Body of pancreas (tissue), 4 donors: ENCODE results near the gene COMMD1. TPM values are rescaled to one million over a fixed set of nuclear protein-coding genes. Genes with fewer than 3 reads are reported as not detected.
"Not testable (repeated sequence)": the region's sequence is repeated elsewhere in the genome, so short reads cannot be mapped to it uniquely, and the experiment has no call there.

Experiments used
- ATAC-seq: fragments of 150-250 bp; one replicate; pipeline ENCODE4 v1.9.1; 2016
- DNase-seq, 4 donors: peaks; one replicate each; pipeline ENCODE4 v3.0.0-alpha.2; 2019
- H3K27ac ChIP-seq, 4 donors: fragments of 200-600 bp; sonication (generic); 1 replicate in 3 of 4; 2 replicates in 1 of 4; pipeline versions ENCODE4 v1.5.1 to v1.6.1; 2016 to 2019; ENCODE audit warnings: mild to moderate bottlenecking in 1 of 4, mixed read lengths in 1 of 4, moderate library complexity in 1 of 4
- H3K27me3 ChIP-seq, 2 donors: fragments of 200-600 bp; sonication (generic); one replicate each; pipeline ENCODE4 v1.6.0; 2016; ENCODE audit warnings: mild to moderate bottlenecking in 1 of 2
- H3K36me3 ChIP-seq, 2 donors: fragments of 200-600 bp; sonication (generic); replicated peaks in 1 of 2; 2 replicates each; pipeline ENCODE4 v1.5.1; 2016; ENCODE audit warnings: low read depth in 2 of 2; ENCODE audit not compliant: insufficient read depth in 1 of 2
- H3K4me1 ChIP-seq: fragments of 200-600 bp; sonication (generic); one replicate; pipeline ENCODE4 v1.6.0; 2016
- H3K4me3 ChIP-seq, 2 donors: fragments of 200-600 bp; sonication (generic); 1 replicate in 1 of 2; 2 replicates in 1 of 2; pipeline ENCODE4 v1.5.1; 2016 to 2019
- H3K9me3 ChIP-seq, 3 donors: fragments of 200-600 bp; sonication (generic); 1 replicate in 2 of 3; 2 replicates in 1 of 3; pipeline ENCODE4 v1.5.1; 2016
- POLR2A ChIP-seq, 3 donors: fragments of 450-650 bp; IDR thresholded peaks; one replicate each; pipeline ENCODE4 v1.6.1; 2016; ENCODE audit warnings: antibody characterized with exemption in 3 of 3, mild to moderate bottlenecking in 2 of 3
- WGBS, 2 donors: methylation state at CpG; one replicate each; pipeline ENCODE4 v1.1.5; 2017; 5-methylcytosine and 5-hydroxymethylcytosine counted together
- intact Hi-C: fragments of 100-400 bp; cut with DNase I; formaldehyde crosslinking; loops from one replicate; pipeline ENCODE4 v1.15.1; 2023
- total RNA-seq, 2 donors: library from RNA; depleted of rRNA; stranded (reverse); fragments of >200 nt; gene quantifications; one replicate each; pipeline ENCODE4 v1.1.0, GENCODE V29; 2016
- TF ChIP-seq, protein P1 (sequence below), 7 experiments: fragments of 450-650 bp in 4 of 7; fragments of 200-600 bp in 3 of 7; sonication (generic) in 3 of 7; IDR thresholded peaks; one replicate each; pipeline ENCODE4 v1.5.1; 2016 to 2019; ENCODE audit warnings: antibody characterized with exemption in 7 of 7

COMMD1 gene
- total RNA-seq, 2 donors from 2014 or later: 19.1 to 37.9 TPM

DNA sequence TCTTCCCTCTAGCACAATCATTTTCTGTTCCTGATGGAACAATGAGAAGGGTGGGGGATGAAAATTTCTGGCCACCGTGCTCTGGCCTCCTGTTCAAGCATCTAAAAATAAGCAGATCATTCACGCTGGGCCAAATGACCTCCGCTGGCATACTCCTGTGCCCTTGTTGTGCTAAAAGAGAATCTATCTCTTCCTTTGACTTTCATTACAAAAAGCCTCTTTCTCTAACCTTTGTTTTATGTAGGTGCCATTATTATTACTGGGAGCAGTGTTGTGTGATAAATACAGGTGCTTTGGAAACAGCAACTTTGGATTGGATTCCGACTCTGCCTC is 245.8 kb downstream of the COMMD1 start:
- intact Hi-C loops: no loop called here
- no peak for ATAC-seq

DNA sequence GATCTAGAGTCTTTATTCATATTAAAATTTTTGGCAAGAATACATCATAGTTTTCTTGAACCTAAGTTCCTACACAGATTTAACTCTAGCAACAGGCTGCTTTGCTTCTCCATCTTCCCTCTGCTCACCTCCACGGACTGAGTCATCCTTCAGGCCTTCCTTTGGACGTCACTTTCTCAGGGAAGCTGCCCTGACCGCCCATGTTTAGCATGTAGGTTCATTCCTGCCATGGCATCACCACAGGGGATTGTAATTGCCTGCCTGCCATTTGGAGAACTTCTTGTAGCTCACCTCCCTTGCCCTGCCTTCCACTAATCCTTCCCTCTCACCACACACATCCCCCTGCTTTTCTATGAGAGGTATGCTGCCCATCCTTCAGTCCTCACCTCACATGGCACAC is 246.5 kb downstream of the COMMD1 start:
- ATAC-seq (no peak), DNase-seq (no peak)
- no peaks in the 10 kb centered on the region for H3K27me3 ChIP-seq
- no peaks in the 10 kb centered on the region for H3K9me3 ChIP-seq
- 85 to 87% methylated on average over 3 of the region's 3 CpGs for WGBS, 2 donors
- H3K27ac ChIP-seq: no peak overlapping the region
- no peaks in the 10 kb centered on the region for H3K36me3 ChIP-seq
- TF ChIP-seq, protein P1, sequence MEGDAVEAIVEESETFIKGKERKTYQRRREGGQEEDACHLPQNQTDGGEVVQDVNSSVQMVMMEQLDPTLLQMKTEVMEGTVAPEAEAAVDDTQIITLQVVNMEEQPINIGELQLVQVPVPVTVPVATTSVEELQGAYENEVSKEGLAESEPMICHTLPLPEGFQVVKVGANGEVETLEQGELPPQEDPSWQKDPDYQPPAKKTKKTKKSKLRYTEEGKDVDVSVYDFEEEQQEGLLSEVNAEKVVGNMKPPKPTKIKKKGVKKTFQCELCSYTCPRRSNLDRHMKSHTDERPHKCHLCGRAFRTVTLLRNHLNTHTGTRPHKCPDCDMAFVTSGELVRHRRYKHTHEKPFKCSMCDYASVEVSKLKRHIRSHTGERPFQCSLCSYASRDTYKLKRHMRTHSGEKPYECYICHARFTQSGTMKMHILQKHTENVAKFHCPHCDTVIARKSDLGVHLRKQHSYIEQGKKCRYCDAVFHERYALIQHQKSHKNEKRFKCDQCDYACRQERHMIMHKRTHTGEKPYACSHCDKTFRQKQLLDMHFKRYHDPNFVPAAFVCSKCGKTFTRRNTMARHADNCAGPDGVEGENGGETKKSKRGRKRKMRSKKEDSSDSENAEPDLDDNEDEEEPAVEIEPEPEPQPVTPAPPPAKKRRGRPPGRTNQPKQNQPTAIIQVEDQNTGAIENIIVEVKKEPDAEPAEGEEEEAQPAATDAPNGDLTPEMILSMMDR (IDR thresholded peaks at IDR 0.05): no peak
- TF ChIP-seq POLR2A (IDR thresholded peaks at IDR 0.05): no peak
- H3K4me3 ChIP-seq: no peak overlapping the region
- intact Hi-C loops: no loop called here
- no peaks in the 10 kb centered on the region for H3K4me1 ChIP-seq

More for the DNA sequence above, 245.8 kb downstream of the COMMD1 start:
- Histone ChIP-seq H3K4me1 (no peaks in the 10 kb centered on the region), H3K9me3 (no peaks in the 10 kb centered on the region), H3K4me3 (no peak overlapping the region), H3K36me3 (no peaks in the 10 kb centered on the region), H3K27ac (no peak overlapping the region), H3K27me3 (no peaks in the 10 kb centered on the region)
- DNase-seq: no peak
- WGBS, 2 donors: 86 to 96% methylated on average over 4 of the region's 4 CpGs
- no peak for TF ChIP-seq POLR2A (IDR thresholded peaks at IDR 0.05)
- TF ChIP-seq, protein P1 (IDR thresholded peaks at IDR 0.05): no peak

GRCh38 chr2:62156861-62157496 is 251.5 kb downstream of the COMMD1 start:
- H3K27me3 ChIP-seq: no peaks in the 10 kb centered on the region
- H3K4me1 ChIP-seq: no peaks in the 10 kb centered on the region
- DNase-seq (no peak), ATAC-seq (peak; percentile 4)
- whole genome bisulfite sequencing, 2 donors: 60 to 89% methylated on average over 3 to 6 of the region's 6 CpGs
- H3K36me3 ChIP-seq: no peaks in the 10 kb centered on the region
- no peak overlapping the region for H3K4me3 ChIP-seq
- intact Hi-C loops: no loop called here
- no peaks in the 10 kb centered on the region for H3K9me3 ChIP-seq
- H3K27ac ChIP-seq: no peak overlapping the region
- TF ChIP-seq, protein P1 (IDR thresholded peaks at IDR 0.05): no peak
- no peak for TF ChIP-seq POLR2A (IDR thresholded peaks at IDR 0.05)

DNA sequence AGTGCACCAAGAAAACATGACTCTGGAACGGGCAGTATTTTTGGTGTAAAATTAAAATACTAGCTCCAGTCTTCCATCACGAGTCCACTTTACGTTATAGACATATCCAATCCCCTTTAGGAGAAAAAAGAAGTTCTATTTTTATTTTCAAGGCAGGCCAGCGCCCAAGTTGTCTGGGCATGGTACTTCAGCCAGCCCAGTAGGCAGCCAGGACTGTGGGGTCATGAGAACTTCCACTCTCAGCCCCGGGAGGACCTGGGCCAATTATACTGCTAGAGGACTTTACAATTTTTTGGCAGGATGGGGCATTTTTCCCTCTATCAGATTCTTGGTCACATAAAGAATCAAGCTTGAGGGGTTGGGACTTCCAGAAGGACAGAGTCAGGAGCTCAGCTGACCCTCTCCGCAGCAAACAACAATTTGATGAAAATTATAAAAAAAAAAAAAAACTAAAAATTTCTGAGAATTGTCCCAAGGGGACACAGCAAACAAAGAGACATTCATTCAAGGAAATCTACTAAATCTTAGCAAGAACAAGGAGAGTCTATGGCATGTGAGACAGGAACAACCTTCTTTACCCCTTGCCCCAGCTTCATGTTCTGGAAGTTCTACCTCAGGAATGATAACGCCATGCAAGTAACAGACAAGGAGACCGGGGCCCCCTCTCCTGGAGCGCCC is 253.1 kb downstream of the COMMD1 start:
- no peak for TF ChIP-seq POLR2A (IDR thresholded peaks at IDR 0.05)
- TF ChIP-seq, protein P1 (IDR thresholded peaks at IDR 0.05): no peak
- Histone ChIP-seq H3K36me3 (no peaks in the 10 kb centered on the region), H3K27ac (no peak overlapping the region), H3K4me3 (no peak overlapping the region), H3K9me3 (no peaks in the 10 kb centered on the region), H3K27me3 (no peaks in the 10 kb centered on the region), H3K4me1 (no peaks in the 10 kb centered on the region)
- intact Hi-C loops: no loop called here
- 89 to 94% methylated on average over 9 of the region's 9 CpGs for WGBS, 2 donors
- ATAC-seq: no peak
- no peak for DNase-seq

DNA sequence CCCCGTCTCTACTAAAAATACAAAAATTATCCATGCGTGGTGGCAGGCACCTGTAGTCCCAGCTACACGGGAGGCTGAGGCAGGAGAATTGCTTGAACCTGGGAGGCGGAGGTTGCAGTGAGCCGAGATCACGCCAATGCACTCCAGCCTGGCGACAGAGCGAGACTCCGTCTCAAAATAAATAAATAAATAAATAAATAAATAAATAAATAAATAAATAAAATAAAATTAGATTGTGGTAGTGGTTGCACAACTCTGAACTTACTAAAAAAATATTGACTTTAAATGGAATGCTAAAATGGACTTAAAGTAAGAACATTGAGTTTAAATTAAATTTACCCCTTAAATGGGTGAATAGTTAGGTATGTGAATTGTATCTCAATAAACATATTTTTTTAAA is 255.2 kb downstream of the COMMD1 start:
- intact Hi-C loops, ATAC-seq, H3K27me3 ChIP-seq, H3K9me3 ChIP-seq, H3K27ac ChIP-seq, H3K4me1 ChIP-seq, H3K4me3 ChIP-seq, H3K36me3 ChIP-seq, DNase-seq: not testable (repeated sequence)
- WGBS, 2 donors: 97 to 99% methylated on average over 9 of the region's 9 CpGs
